ENCODE results near the gene SLC12A9. TPM values are rescaled to one million over a fixed set of nuclear protein-coding genes. Genes with fewer than 3 reads are reported as not detected.
"Not testable (repeated sequence)": the region's sequence is repeated elsewhere in the genome, so short reads cannot be mapped to it uniquely, and the experiment has no call there.

SLC12A9 gene
- total RNA-seq, 1 donor = 19.5 TPM

- H3K27ac ChIP-seq (ENCODE audit: low read depth, low read length) = no peak overlapping the region
- no peak overlapping the region for H3K4me3 ChIP-seq (ENCODE audit: insufficient read depth, low read length)
- H3K27me3 ChIP-seq (ENCODE audit: insufficient read depth, low read length) = no peaks in the 10 kb centered on the region
- H3K79me2 ChIP-seq (ENCODE audit: insufficient read depth, low read length) = no peaks in the 10 kb centered on the region
- DNase-seq (ENCODE audit: insufficient read length, low spot score, missing footprints) = peak; percentile 75
- peaks cover 4% of the 10 kb centered on the region for H3K36me3 ChIP-seq (ENCODE audit: insufficient read depth, low read length)
- TF ChIP-seq CTCF (IDR thresholded peaks at IDR 0.05; ENCODE audit: extremely low read depth, low read depth, low read length) = no peak
- H4K20me1 ChIP-seq (ENCODE audit: insufficient read depth, low read length) = no peaks in the 10 kb centered on the region
- H3K4me2 ChIP-seq (ENCODE audit: insufficient read depth, low read length) = no peak overlapping the region
- no peaks in the 10 kb centered on the region for H3K9me3 ChIP-seq (ENCODE audit: low read depth, low read length)
- H3K4me1 ChIP-seq (ENCODE audit: insufficient read depth, low read length) = peaks cover 5% of the 10 kb centered on the region
- H2AFZ ChIP-seq (ENCODE audit: low read length) = no peak overlapping the region
Measured at GRCh38 chr7:100804681-100805431, 47.7 kb upstream of the SLC12A9 start.

GRCh38 chr7:100806276-100806675 lies 46.2 kb upstream of the SLC12A9 start:
- Histone ChIP-seq H3K27me3 (ENCODE audit: insufficient read depth, low read length) (no peaks in the 10 kb centered on the region), H3K27ac (ENCODE audit: low read depth, low read length) (no peak overlapping the region), H3K4me2 (ENCODE audit: insufficient read depth, low read length) (no peak overlapping the region), H2AFZ (ENCODE audit: low read length) (no peak overlapping the region), H3K4me3 (ENCODE audit: insufficient read depth, low read length) (no peak overlapping the region), H4K20me1 (ENCODE audit: insufficient read depth, low read length) (no peaks in the 10 kb centered on the region), H3K4me1 (ENCODE audit: insufficient read depth, low read length) (peaks cover 5% of the 10 kb centered on the region), H3K36me3 (ENCODE audit: insufficient read depth, low read length) (peaks cover 6% of the 10 kb centered on the region), H3K79me2 (ENCODE audit: insufficient read depth, low read length) (no peaks in the 10 kb centered on the region), H3K9me3 (ENCODE audit: low read depth, low read length) (no peaks in the 10 kb centered on the region)
- no peak for TF ChIP-seq CTCF (IDR thresholded peaks at IDR 0.05; ENCODE audit: extremely low read depth, low read depth, low read length)
- peak; percentile 81 for DNase-seq (ENCODE audit: insufficient read length, low spot score, missing footprints)

- H3K4me2 ChIP-seq (ENCODE audit: insufficient read depth, low read length); H4K20me1 ChIP-seq (ENCODE audit: insufficient read depth, low read length); H2AFZ ChIP-seq (ENCODE audit: low read length); H3K27me3 ChIP-seq (ENCODE audit: insufficient read depth, low read length); H3K27ac ChIP-seq (ENCODE audit: low read depth, low read length); H3K4me3 ChIP-seq (ENCODE audit: insufficient read depth, low read length); DNase-seq (ENCODE audit: insufficient read length, low spot score, missing footprints); H3K36me3 ChIP-seq (ENCODE audit: insufficient read depth, low read length); H3K9me3 ChIP-seq (ENCODE audit: low read depth, low read length); H3K79me2 ChIP-seq (ENCODE audit: insufficient read depth, low read length); H3K4me1 ChIP-seq (ENCODE audit: insufficient read depth, low read length): not testable (repeated sequence)
Measured at GRCh38 chr7:100806883-100807282, 45.6 kb upstream of the SLC12A9 start.

GRCh38 chr7:100808354-100808875 lies 44.1 kb upstream of the SLC12A9 start:
- no peak for TF ChIP-seq CTCF (IDR thresholded peaks at IDR 0.05; ENCODE audit: extremely low read depth, low read depth, low read length)
- H3K4me3 ChIP-seq (ENCODE audit: insufficient read depth, low read length) = no peak overlapping the region
- H2AFZ ChIP-seq (ENCODE audit: low read length) = no peak overlapping the region
- peaks cover 5% of the 10 kb centered on the region for H3K4me1 ChIP-seq (ENCODE audit: insufficient read depth, low read length)
- H3K36me3 ChIP-seq (ENCODE audit: insufficient read depth, low read length) = peaks cover 8% of the 10 kb centered on the region
- H3K9me3 ChIP-seq (ENCODE audit: low read depth, low read length) = no peaks in the 10 kb centered on the region
- DNase-seq (ENCODE audit: insufficient read length, low spot score, missing footprints) = peak; percentile 6
- H3K79me2 ChIP-seq (ENCODE audit: insufficient read depth, low read length) = no peaks in the 10 kb centered on the region
- H3K4me2 ChIP-seq (ENCODE audit: insufficient read depth, low read length) = no peak overlapping the region
- no peaks in the 10 kb centered on the region for H3K27me3 ChIP-seq (ENCODE audit: insufficient read depth, low read length)
- H3K27ac ChIP-seq (ENCODE audit: low read depth, low read length) = no peak overlapping the region
- no peaks in the 10 kb centered on the region for H4K20me1 ChIP-seq (ENCODE audit: insufficient read depth, low read length)

Measured in osteoblast (primary cell).